ENCODE measurements around the gene RET. TPM values are rescaled to one million over a fixed set of nuclear protein-coding genes. Genes with fewer than 3 reads are reported as not detected.

The RET gene
- total and polyA plus RNA-seq, 2 of the 8 experiments (the other 6 are each of a cell fraction or from before 2014, with no cell fraction given): 6.7 to 8.4 TPM

DNA sequence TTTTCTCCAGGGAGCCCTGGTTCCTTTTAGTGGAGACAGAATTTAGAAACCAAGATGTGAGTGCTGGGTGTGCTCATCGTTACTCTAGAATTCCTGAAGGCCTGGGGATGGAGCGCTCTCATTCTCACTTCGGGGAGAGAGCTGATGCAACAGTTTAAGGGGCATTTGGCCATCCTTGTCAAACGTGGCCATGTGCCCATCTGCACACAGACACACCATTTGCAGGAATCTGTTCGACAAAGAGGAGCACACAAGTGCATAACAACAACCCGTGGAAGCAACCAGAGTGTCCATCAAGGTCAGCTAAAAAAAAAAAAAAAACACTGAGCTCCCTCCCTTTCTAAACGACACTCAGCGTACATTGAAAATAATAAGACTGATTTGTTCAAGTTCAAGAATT, 23.0 kb upstream of the RET start:
- no peaks in the 10 kb centered on the region for H4K20me1 ChIP-seq (replicated peaks in 1 of 2; ENCODE audit: control insufficient read depth in 1 of 2, insufficient read depth in 2 of 2, low read length in 2 of 2)
- ChIA-PET POLR2A (ENCODE audit: partially characterized antibody) (interaction anchor here (1.1 kb wide), 1 partner anchor 9 kb away, joined by 3 read pairs; no protein-coding TSS in a partner anchor), CTCF (ENCODE audit: partially characterized antibody) (interaction anchor here (0.9 to 1.2 kb wide), 4 partner anchors 11 to 190 kb away, joined by 3 read pairs; no protein-coding TSS in a partner anchor)
- H3K56ac ChIP-seq (replicated peaks; ENCODE audit: insufficient read length, low read depth, low read length): no peak overlapping the region
- H2BK20ac ChIP-seq (ENCODE audit: low read length): no peak overlapping the region
- H3K4me3 ChIP-seq (ENCODE audit: extremely low read depth in 1 of 4, insufficient read depth in 2 of 4, low read depth in 3 of 4, low read length in 4 of 4): no peak overlapping the region
- no peaks in the 10 kb centered on the region for H3K79me2 ChIP-seq (ENCODE audit: control insufficient read depth in 1 of 2, insufficient read depth in 2 of 2, low read length in 2 of 2)
- H4K5ac ChIP-seq (ENCODE audit: insufficient read length, low read depth, low read length): no peak overlapping the region
- no peak overlapping the region for H2BK120ac ChIP-seq (replicated peaks; ENCODE audit: low read depth, low read length)
- H2BK5ac ChIP-seq (ENCODE audit: low read depth, low read length): no peak overlapping the region
- H3K79me1 ChIP-seq (ENCODE audit: low read depth, low read length): no peaks in the 10 kb centered on the region
- no peak overlapping the region for H3K4me2 ChIP-seq (ENCODE audit: insufficient read depth in 1 of 2, low read depth in 2 of 2, low read length in 2 of 2)
- no peak overlapping the region for H3K27ac ChIP-seq (ENCODE audit: low read depth, low read length)
- no peak overlapping the region for H2BK15ac ChIP-seq (ENCODE audit: low read length)
- no peaks in the 10 kb centered on the region for H3K27me3 ChIP-seq (replicated peaks in 1 of 4; ENCODE audit: control insufficient read depth in 3 of 4, extremely low read depth in 1 of 4, insufficient read depth in 3 of 4, low read length in 3 of 4)
- no peak for FAIRE-seq
- H2AK5ac ChIP-seq (ENCODE audit: low read depth, low read length): no peak overlapping the region
- H3K23ac ChIP-seq (ENCODE audit: insufficient read length): no peak overlapping the region
- H3K14ac ChIP-seq (ENCODE audit: insufficient read length): no peak overlapping the region
- no peaks in the 10 kb centered on the region for H3K23me2 ChIP-seq (ENCODE audit: low read depth, low read length)
- no peaks in the 10 kb centered on the region for H3K9me3 ChIP-seq (ENCODE audit: insufficient read depth in 2 of 2, low read depth in 1 of 2, low read length in 1 of 2)
- no peak for DNase-seq (ENCODE audit: low read depth in 1 of 2, low spot score in 2 of 2)
- H4K8ac ChIP-seq (ENCODE audit: extremely low read depth, insufficient read depth, low read length): no peak overlapping the region
- H4K91ac ChIP-seq (replicated peaks; ENCODE audit: insufficient read length, low read length): no peak overlapping the region
- no peak overlapping the region for H3K9ac ChIP-seq (replicated peaks in 1 of 4; ENCODE audit: extremely low read depth in 1 of 4, low read depth in 3 of 4, low read length in 3 of 4)
- no peak overlapping the region for H3K4ac ChIP-seq (replicated peaks; ENCODE audit: insufficient read length, low read depth, low read length)
- H2AFZ ChIP-seq (ENCODE audit: low read length): no peak overlapping the region
- TF ChIP-seq POLR2AphosphoS5 (IDR thresholded peaks at IDR 0.05; ENCODE audit: low read depth, low read length): no peak
- TF ChIP-seq KDM1A (IDR thresholded peaks at IDR 0.05; ENCODE audit: borderline replicate concordance, low read length): no peak
- TF ChIP-seq JUND (IDR thresholded peaks at IDR 0.05; ENCODE audit: low read length): no peak
- no peak for TF ChIP-seq TAF7 (optimal IDR thresholded peaks at IDR 0.05; ENCODE audit: borderline replicate concordance, low read depth, low read length)
- TF ChIP-seq JUN (IDR thresholded peaks at IDR 0.05; ENCODE audit: low read depth, low read length): no peak
- TF ChIP-seq POLR2A (IDR thresholded peaks at IDR 0.05; ENCODE audit: control extremely low read depth in 1 of 2, low read depth in 2 of 2, low read length in 2 of 2): no peak
- TF ChIP-seq NRF1 (IDR thresholded peaks at IDR 0.05; ENCODE audit: low read depth, low read length): no peak
- TF ChIP-seq FOSL1 (IDR thresholded peaks at IDR 0.05; ENCODE audit: insufficient read depth, low read depth, low read length): no peak
- no peak for TF ChIP-seq MAFK (IDR thresholded peaks at IDR 0.05; ENCODE audit: low read depth, low read length)
- no peak for TF ChIP-seq SIRT6 (IDR thresholded peaks at IDR 0.05; ENCODE audit: low read length)
- no peak for TF ChIP-seq ZNF274 (IDR thresholded peaks at IDR 0.05; ENCODE audit: borderline replicate concordance, extremely low read depth, low read length)
- no peak for TF ChIP-seq YY1 (IDR thresholded peaks at IDR 0.05; ENCODE audit: low read depth, low read length)
- no peak for TF ChIP-seq RAD21 (IDR thresholded peaks at IDR 0.05 in 1 of 2, conservative IDR thresholded peaks at IDR 0.05 in 1 of 2; ENCODE audit: low read depth in 2 of 2, low read length in 2 of 2)
- peak overlapping the region; percentile 43; the same call in 1 of the 2 replicates for H2BK12ac ChIP-seq (ENCODE audit: low read depth, low read length)
- H3K36me3 ChIP-seq (ENCODE audit: control insufficient read depth in 2 of 4, insufficient read depth in 4 of 4, low read length in 3 of 4): no peaks in the 10 kb centered on the region
- no peak overlapping the region for H3K18ac ChIP-seq (ENCODE audit: extremely low read depth, low read length)
- peaks cover 0 to 3% (median 0%) of the 10 kb centered on the region in 4 experiments; a peak in 1 of 7 replicates for H3K4me1 ChIP-seq (replicated peaks in 1 of 4; ENCODE audit: control insufficient read depth in 3 of 4, insufficient read depth in 4 of 4, low read length in 3 of 4)
- WGBS, 2 experiments (ENCODE audit: extremely low coverage in 1 of 2, insufficient coverage in 1 of 2, insufficient read length in 1 of 2, insufficient replicate concordance in 2 of 2, low coverage in 1 of 2, low lambda C conversion rate in 2 of 2, missing lambda C conversion rate in 1 of 2): 88% methylated on average over 8 of the region's 8 CpGs; no CpG with 5 or more reads in 1 of the 2 experiments

All from H1 (cell line).